H1 (cell line): Measurements from ENCODE around the gene FRMD4B.

Experiments
- CHD2 ChIP-seq: IDR thresholded peaks from 2 replicates; pipeline ENCODE4 v1.6.1; 2012; ENCODE audit warnings: low read length, improper control_type of control experiment
- CREB1 ChIP-seq: IDR thresholded peaks from 2 replicates; pipeline ENCODE4 v1.6.1; 2012; ENCODE audit warnings: inconsistent platforms
- JUN ChIP-seq: IDR thresholded peaks from 2 replicates; pipeline ENCODE4 v1.6.1; 2011; ENCODE audit warnings: low read depth, mild to moderate bottlenecking, improper control_type of control experiment, low read length
- POLR2AphosphoS5 ChIP-seq: IDR thresholded peaks from 2 replicates; pipeline ENCODE4 v1.6.1; 2011; ENCODE audit warnings: low read depth, low read length
- RAD21 ChIP-seq, 2 experiments: IDR thresholded peaks in 1 of 2; conservative IDR thresholded peaks in 1 of 2; 2 replicates each; pipeline ENCODE4 v1.6.1; 2011; ENCODE audit warnings: low read depth in 2 of 2, low read length in 2 of 2, improper control_type of control experiment in 1 of 2, inconsistent platforms in 1 of 2, mild to moderate bottlenecking in 1 of 2, moderate library complexity in 1 of 2
- SIN3A ChIP-seq, 2 experiments: IDR thresholded peaks in 1 of 2; conservative IDR thresholded peaks in 1 of 2; 2 replicates each; pipeline ENCODE4 v1.6.1; 2011 to 2012; ENCODE audit warnings: low read length in 2 of 2, improper control_type of control experiment in 1 of 2, low read depth in 1 of 2, mild to moderate bottlenecking in 1 of 2
- TF ChIP-seq, protein P1 (sequence below), 3 experiments: IDR thresholded peaks; 1 replicate in 2 of 3; 2 replicates in 1 of 3; pipeline versions ENCODE4 v1.5.1 to v1.6.1; 2011; ENCODE audit warnings: low read length in 3 of 3, mild to moderate bottlenecking in 3 of 3, inconsistent platforms in 2 of 3, low read depth in 1 of 3, moderate library complexity in 1 of 3; ENCODE audit not compliant: insufficient read depth in 1 of 3; ENCODE audit errors: control extremely low read depth in 1 of 3

- TF ChIP-seq CREB1: no peak
- TF ChIP-seq, protein P1, sequence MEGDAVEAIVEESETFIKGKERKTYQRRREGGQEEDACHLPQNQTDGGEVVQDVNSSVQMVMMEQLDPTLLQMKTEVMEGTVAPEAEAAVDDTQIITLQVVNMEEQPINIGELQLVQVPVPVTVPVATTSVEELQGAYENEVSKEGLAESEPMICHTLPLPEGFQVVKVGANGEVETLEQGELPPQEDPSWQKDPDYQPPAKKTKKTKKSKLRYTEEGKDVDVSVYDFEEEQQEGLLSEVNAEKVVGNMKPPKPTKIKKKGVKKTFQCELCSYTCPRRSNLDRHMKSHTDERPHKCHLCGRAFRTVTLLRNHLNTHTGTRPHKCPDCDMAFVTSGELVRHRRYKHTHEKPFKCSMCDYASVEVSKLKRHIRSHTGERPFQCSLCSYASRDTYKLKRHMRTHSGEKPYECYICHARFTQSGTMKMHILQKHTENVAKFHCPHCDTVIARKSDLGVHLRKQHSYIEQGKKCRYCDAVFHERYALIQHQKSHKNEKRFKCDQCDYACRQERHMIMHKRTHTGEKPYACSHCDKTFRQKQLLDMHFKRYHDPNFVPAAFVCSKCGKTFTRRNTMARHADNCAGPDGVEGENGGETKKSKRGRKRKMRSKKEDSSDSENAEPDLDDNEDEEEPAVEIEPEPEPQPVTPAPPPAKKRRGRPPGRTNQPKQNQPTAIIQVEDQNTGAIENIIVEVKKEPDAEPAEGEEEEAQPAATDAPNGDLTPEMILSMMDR (IDR thresholded peaks at IDR 0.05; ENCODE audit: control extremely low read depth in 1 of 3, insufficient read depth in 1 of 3, low read depth in 1 of 3, low read length in 3 of 3): no peak
- no peak for TF ChIP-seq SIN3A (conservative IDR thresholded peaks at IDR 0.05 in 1 of 2, IDR thresholded peaks at IDR 0.05 in 1 of 2; ENCODE audit: low read depth in 1 of 2, low read length in 2 of 2)
- no peak for TF ChIP-seq CHD2
- no peak for TF ChIP-seq JUN
- TF ChIP-seq RAD21 (IDR thresholded peaks at IDR 0.05 in 1 of 2, conservative IDR thresholded peaks at IDR 0.05 in 1 of 2; ENCODE audit: low read depth in 2 of 2, low read length in 2 of 2): no peak
- no peak for TF ChIP-seq POLR2AphosphoS5
These were observed 144.1 kb downstream of the FRMD4B start for GRCh38 chr3:69241769-69242168.
